ENCODE measurements around the gene ZNF500.
A peak's percentile ranks its signal among the peaks of the same experiment; 100 is the strongest.

Gene ZNF500

GRCh38 chr16:4766875-4767628, at the start of gene ZNF500:
TSS of gene ZNF500 (minus strand) at chr16:4767162. CDS start at chr16:4765978, 1,184 bp downstream.
- H3K4me3 ChIP-seq (ENCODE audit: low read depth, low read length): peak within 1 kb of the TSS; percentile 94
- TF ChIP-seq CTCF (IDR thresholded peaks at IDR 0.05; ENCODE audit: borderline replicate concordance, insufficient read depth, low read depth, low read length): no peak

- TF ChIP-seq CTCF (IDR thresholded peaks at IDR 0.05; ENCODE audit: borderline replicate concordance, insufficient read depth, low read depth, low read length): no peak
- no peak overlapping the region for H3K4me3 ChIP-seq (ENCODE audit: low read depth, low read length)
Measured at GRCh38 chr16:4814542-4815173, 47.7 kb upstream of the ZNF500 start.

- no peak overlapping the region for H3K4me3 ChIP-seq (ENCODE audit: low read depth, low read length)
- no peak for TF ChIP-seq CTCF (IDR thresholded peaks at IDR 0.05; ENCODE audit: borderline replicate concordance, insufficient read depth, low read depth, low read length)
Measured at GRCh38 chr16:4814046-4814445, 47.1 kb upstream of the ZNF500 start.

GRCh38 chr16:4813251-4814003, 46.5 kb upstream of the ZNF500 start:
- TF ChIP-seq CTCF (IDR thresholded peaks at IDR 0.05; ENCODE audit: borderline replicate concordance, insufficient read depth, low read depth, low read length): no peak
- no peak overlapping the region for H3K4me3 ChIP-seq (ENCODE audit: low read depth, low read length)

- no peak for TF ChIP-seq CTCF (IDR thresholded peaks at IDR 0.05; ENCODE audit: borderline replicate concordance, insufficient read depth, low read depth, low read length)
- no peak overlapping the region for H3K4me3 ChIP-seq (ENCODE audit: low read depth, low read length)
Measured at GRCh38 chr16:4811773-4812172, 44.8 kb upstream of the ZNF500 start.

GRCh38 chr16:4811242-4811641, 44.3 kb upstream of the ZNF500 start:
- TF ChIP-seq CTCF (IDR thresholded peaks at IDR 0.05; ENCODE audit: borderline replicate concordance, insufficient read depth, low read depth, low read length): no peak
- H3K4me3 ChIP-seq (ENCODE audit: low read depth, low read length): no peak overlapping the region
